Ovary (tissue), 3 donors: ENCODE results near the gene ABCA8.
"Not testable (repeated sequence)": the region's sequence is repeated elsewhere in the genome, so short reads cannot be mapped to it uniquely, and the experiment has no call there.

ENCODE experiments used
- EP300 ChIP-seq: sonication (generic); formaldehyde crosslinking; IDR thresholded peaks from one replicate; pipeline ENCODE4 v1.6.1; 2017; ENCODE audit warnings: antibody characterized with exemption
- TF ChIP-seq, protein P1 (sequence below), 3 donors: fragments of 450-650 bp in 2 of 3; fragments of 200-600 bp in 1 of 3; IDR thresholded peaks; one replicate each; pipeline versions ENCODE4 v1.5.1 to v1.8.0; 2016 to 2022; ENCODE audit warnings: antibody characterized with exemption in 3 of 3, mild to moderate bottlenecking in 1 of 3
- donor health status: DM: no; HTN: no; CAD: no.

DNA sequence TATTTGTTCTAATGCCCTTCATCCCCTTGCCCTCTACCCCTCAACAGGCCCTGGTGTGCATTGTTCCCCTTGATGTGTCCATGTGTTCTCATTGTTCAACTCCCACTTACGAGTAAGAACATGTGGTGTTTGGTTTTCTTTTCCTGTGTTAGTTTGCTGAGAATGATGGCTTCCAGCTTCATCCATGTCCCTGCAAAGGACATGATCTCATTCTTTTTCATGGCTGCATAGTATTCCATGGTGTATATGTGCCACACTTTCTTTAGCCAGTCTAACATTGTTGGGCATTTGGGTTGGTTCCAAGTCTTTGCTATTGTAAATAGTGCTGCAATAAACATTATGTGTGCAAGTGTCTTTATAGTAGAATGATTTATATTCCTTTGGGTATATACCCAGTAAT is 7.3 kb downstream of the ABCA8 start:
- TF ChIP-seq, protein P1, sequence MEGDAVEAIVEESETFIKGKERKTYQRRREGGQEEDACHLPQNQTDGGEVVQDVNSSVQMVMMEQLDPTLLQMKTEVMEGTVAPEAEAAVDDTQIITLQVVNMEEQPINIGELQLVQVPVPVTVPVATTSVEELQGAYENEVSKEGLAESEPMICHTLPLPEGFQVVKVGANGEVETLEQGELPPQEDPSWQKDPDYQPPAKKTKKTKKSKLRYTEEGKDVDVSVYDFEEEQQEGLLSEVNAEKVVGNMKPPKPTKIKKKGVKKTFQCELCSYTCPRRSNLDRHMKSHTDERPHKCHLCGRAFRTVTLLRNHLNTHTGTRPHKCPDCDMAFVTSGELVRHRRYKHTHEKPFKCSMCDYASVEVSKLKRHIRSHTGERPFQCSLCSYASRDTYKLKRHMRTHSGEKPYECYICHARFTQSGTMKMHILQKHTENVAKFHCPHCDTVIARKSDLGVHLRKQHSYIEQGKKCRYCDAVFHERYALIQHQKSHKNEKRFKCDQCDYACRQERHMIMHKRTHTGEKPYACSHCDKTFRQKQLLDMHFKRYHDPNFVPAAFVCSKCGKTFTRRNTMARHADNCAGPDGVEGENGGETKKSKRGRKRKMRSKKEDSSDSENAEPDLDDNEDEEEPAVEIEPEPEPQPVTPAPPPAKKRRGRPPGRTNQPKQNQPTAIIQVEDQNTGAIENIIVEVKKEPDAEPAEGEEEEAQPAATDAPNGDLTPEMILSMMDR (IDR thresholded peaks at IDR 0.05): not testable (repeated sequence)
- not testable (repeated sequence) for TF ChIP-seq EP300
